Transverse colon (tissue), 4 donors: ENCODE measurements around the gene PRR5L. TPM values are rescaled to one million over a fixed set of nuclear protein-coding genes. Genes with fewer than 3 reads are reported as not detected.

Source experiments
- DNase-seq: peaks from one replicate; pipeline ENCODE4 v3.0.0-alpha.2; 2019
- H3K27ac ChIP-seq, 4 donors: fragments of 200-600 bp; sonication (generic); 2 replicates each; pipeline ENCODE4 v1.5.1; 2016 to 2018; ENCODE audit warnings: inconsistent platforms in 4 of 4
- H3K27me3 ChIP-seq: fragments of 200-600 bp; sonication (generic); 2 replicates; pipeline ENCODE4 v1.5.1; 2017; ENCODE audit warnings: inconsistent platforms
- H3K36me3 ChIP-seq, 4 donors: fragments of 200-600 bp; sonication (generic); 2 replicates each; pipeline ENCODE4 v1.5.1; 2017 to 2019; ENCODE audit warnings: inconsistent platforms in 4 of 4
- H3K4me1 ChIP-seq, 4 donors: fragments of 200-600 bp; sonication (generic); 2 replicates each; pipeline ENCODE4 v1.5.1; 2017 to 2020; ENCODE audit warnings: inconsistent platforms in 4 of 4
- H3K4me3 ChIP-seq, 4 donors: fragments of 200-600 bp; sonication (generic); 1 replicate in 1 of 4; 2 replicates in 3 of 4; pipeline versions ENCODE4 v1.5.1 to v1.6.1; 2017 to 2019; ENCODE audit warnings: inconsistent platforms in 4 of 4
- H3K9me3 ChIP-seq, 2 donors: fragments of 200-600 bp; sonication (generic); 2 replicates each; pipeline ENCODE4 v1.5.1; 2017 to 2019; ENCODE audit warnings: inconsistent platforms in 2 of 2
- CTCF ChIP-seq, 5 experiments: fragments of 200-600 bp in 3 of 5; fragments of 450-650 bp in 2 of 5; sonication (generic) in 3 of 5; IDR thresholded peaks; 1 replicate in 2 of 5; 2 replicates in 3 of 5; pipeline ENCODE4 v1.5.1; 2016 to 2017; ENCODE audit warnings: antibody characterized with exemption in 5 of 5, inconsistent platforms in 3 of 5, mild to moderate bottlenecking in 2 of 5, moderate library complexity in 1 of 5
- EP300 ChIP-seq: sonication (generic); formaldehyde crosslinking; IDR thresholded peaks from one replicate; pipeline ENCODE4 v1.6.1; 2017; ENCODE audit warnings: antibody characterized with exemption, low read depth
- POLR2A ChIP-seq: fragments of 450-650 bp; IDR thresholded peaks from one replicate; pipeline ENCODE4 v1.6.1; 2016; ENCODE audit warnings: antibody characterized with exemption, mild to moderate bottlenecking, moderate library complexity
- POLR2AphosphoS5 ChIP-seq, 3 donors: sonication (generic); formaldehyde crosslinking; IDR thresholded peaks; one replicate each; pipeline ENCODE4 v1.6.1; 2016; ENCODE audit warnings: antibody characterized with exemption in 3 of 3
- WGBS, 2 donors: methylation state at CpG; one replicate each; pipeline ENCODE4 v1.1.5; 2018; ENCODE audit warnings: low coverage in 1 of 2; 5-methylcytosine and 5-hydroxymethylcytosine counted together
- in situ Hi-C, 4 donors: fragments of 200-750 bp; cut with MboI; loops; one replicate each; pipeline versions ENCODE4 v1.15.0 to v1.15.1; 2017; ENCODE audit warnings: low sequenced_read_pairs in 3 of 4, low pct_ligation_motif_present in 1 of 4, low pct_unique_long_range_greater_than_20kb in 1 of 4
- intact Hi-C: fragments of 100-400 bp; cut with DNase I; formaldehyde crosslinking; loops from one replicate; pipeline ENCODE4 v1.15.1; 2023; ENCODE audit warnings: low total_unique reads
- total RNA-seq, 4 donors: library from RNA; depleted of rRNA; stranded (reverse); fragments of >200 nt; gene quantifications; one replicate each; pipeline ENCODE4 v1.1.0, GENCODE V29; 2016

Gene PRR5L
- total RNA-seq, 4 donors from 2014 or later, result 203 to 418 (median 251) TPM

- in situ Hi-C loops, result loop anchor here in 3 of 4 donors (25.0 kb wide), 3 partner anchors 235 to 660 kb away; partner anchors contain the start of gene FJX1 (in 1 of the 3)
- intact Hi-C loops, result no loop called here
- DNase-seq, result no peak
- WGBS, 2 donors, result 70 to 76% methylated on average over 4 to 5 of the region's 5 CpGs
- no peaks in the 10 kb centered on the region for H3K4me1 ChIP-seq
- H3K27ac ChIP-seq, result no peak overlapping the region
- H3K36me3 ChIP-seq, result peaks cover 0 to 41% (median 9%) of the 10 kb centered on the region in 4 donors
- TF ChIP-seq EP300 (no peak), CTCF (IDR thresholded peaks at IDR 0.05) (no peak), POLR2A (no peak), POLR2AphosphoS5 (IDR thresholded peaks at IDR 0.05) (no peak)
- no peaks in the 10 kb centered on the region for H3K9me3 ChIP-seq
- H3K27me3 ChIP-seq, result no peaks in the 10 kb centered on the region
- H3K4me3 ChIP-seq, result no peak overlapping the region
Observed at GRCh38 chr11:36271794-36272407, 24.2 kb upstream of the PRR5L start.

- no peaks in the 10 kb centered on the region for H3K27me3 ChIP-seq
- DNase-seq, result no peak
- no peaks in the 10 kb centered on the region for H3K4me1 ChIP-seq
- intact Hi-C loops, result no loop called here
- H3K9me3 ChIP-seq, result no peaks in the 10 kb centered on the region
- TF ChIP-seq CTCF (IDR thresholded peaks at IDR 0.05) (no peak), POLR2AphosphoS5 (IDR thresholded peaks at IDR 0.05) (no peak), POLR2A (no peak), EP300 (no peak)
- H3K36me3 ChIP-seq, result peaks cover 0 to 41% (median 9%) of the 10 kb centered on the region in 4 donors
- in situ Hi-C loops, result loop anchor here in 3 of 4 donors (25.0 kb wide), 3 partner anchors 236 to 661 kb away; partner anchors contain the start of gene FJX1 (in 1 of the 3)
- WGBS, 2 donors, result 67 to 96% methylated on average over 2 to 3 of the region's 3 CpGs
- no peak overlapping the region for H3K4me3 ChIP-seq
- H3K27ac ChIP-seq, result no peak overlapping the region
Observed at GRCh38 chr11:36273110-36273509, 23.0 kb upstream of the PRR5L start.

- in situ Hi-C loops, result loop anchor here in 3 of 4 donors (25.0 kb wide), 3 partner anchors 237 to 662 kb away; partner anchors contain the start of gene FJX1 (in 1 of the 3)
- Histone ChIP-seq H3K27ac (no peak overlapping the region), H3K27me3 (no peaks in the 10 kb centered on the region), H3K4me1 (no peaks in the 10 kb centered on the region), H3K36me3 (peaks cover 0 to 41% (median 11%) of the 10 kb centered on the region in 4 donors), H3K4me3 (no peak overlapping the region), H3K9me3 (no peaks in the 10 kb centered on the region)
- intact Hi-C loops, result no loop called here
- WGBS, 2 donors, result 87 to 93% methylated on average over 3 to 7 of the region's 7 CpGs
- TF ChIP-seq CTCF (IDR thresholded peaks at IDR 0.05) (no peak), POLR2A (no peak), EP300 (no peak), POLR2AphosphoS5 (IDR thresholded peaks at IDR 0.05) (no peak)
- DNase-seq, result no peak
Observed at GRCh38 chr11:36274414-36274813, 21.7 kb upstream of the PRR5L start.

GRCh38 chr11:36278531-36279282 is 17.4 kb upstream of the PRR5L start:
- H3K27ac ChIP-seq, result no peak overlapping the region
- H3K4me3 ChIP-seq, result no peak overlapping the region
- intact Hi-C loops, result no loop called here
- no peaks in the 10 kb centered on the region for H3K4me1 ChIP-seq
- DNase-seq, result no peak
- no peaks in the 10 kb centered on the region for H3K9me3 ChIP-seq
- H3K27me3 ChIP-seq, result no peaks in the 10 kb centered on the region
- H3K36me3 ChIP-seq, result peaks cover 0 to 24% (median 7%) of the 10 kb centered on the region in 4 donors
- WGBS, 2 donors, result 88 to 89% methylated on average over 3 to 13 of the region's 13 CpGs
- no peak for TF ChIP-seq EP300
- TF ChIP-seq POLR2A, result no peak
- TF ChIP-seq POLR2AphosphoS5 (IDR thresholded peaks at IDR 0.05), result no peak
- TF ChIP-seq CTCF (IDR thresholded peaks at IDR 0.05), result no peak
- in situ Hi-C loops, result loop anchor here in 1 of 4 donors (25.0 kb wide), 1 partner anchor 109 kb away; no protein-coding TSS in a partner anchor
